ENCODE results near the gene RNASE9.
"Not testable (repeated sequence)": the region's sequence is repeated elsewhere in the genome, so short reads cannot be mapped to it uniquely, and the experiment has no call there.

RNASE9 gene

DNA sequence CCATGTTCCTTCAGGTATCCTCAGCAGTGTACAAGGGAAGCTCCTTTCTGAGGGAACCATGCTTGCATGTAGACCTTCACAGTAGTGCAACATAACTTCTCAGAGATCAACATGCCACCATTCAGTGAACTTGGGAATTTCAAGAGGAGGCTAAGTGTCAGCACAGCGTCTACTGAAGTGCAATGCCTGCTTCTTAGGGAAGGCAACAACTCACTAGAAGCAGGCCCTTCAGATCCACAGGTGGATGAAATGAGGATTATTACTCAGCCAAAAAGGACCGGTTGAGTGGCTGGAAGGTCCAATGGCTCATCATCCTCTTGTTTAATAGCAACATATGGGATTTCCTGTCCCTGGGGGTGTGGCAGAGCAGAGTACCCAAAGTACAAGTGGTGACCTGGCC lies 36.8 kb downstream of the RNASE9 start:
- Histone ChIP-seq H3K27me3 (ENCODE audit: control insufficient read depth, insufficient read depth, low read length, poor library complexity, severe bottlenecking) (no peaks in the 10 kb centered on the region), H3K27ac (ENCODE audit: insufficient read depth, low read depth, low read length, poor library complexity, severe bottlenecking) (no peak overlapping the region), H3K4me3 (ENCODE audit: insufficient read depth, low read depth, low read length) (no peak overlapping the region), H3K4me1 (ENCODE audit: control insufficient read depth, insufficient read depth, low read length) (no peaks in the 10 kb centered on the region), H3K36me3 (ENCODE audit: control insufficient read depth, insufficient read depth, low read length) (no peaks in the 10 kb centered on the region), H3K9me3 (ENCODE audit: control insufficient read depth, low read length) (no peaks in the 10 kb centered on the region)
- 91 to 96% methylated on average over 2 of the region's 2 CpGs for WGBS, 2 experiments

DNA sequence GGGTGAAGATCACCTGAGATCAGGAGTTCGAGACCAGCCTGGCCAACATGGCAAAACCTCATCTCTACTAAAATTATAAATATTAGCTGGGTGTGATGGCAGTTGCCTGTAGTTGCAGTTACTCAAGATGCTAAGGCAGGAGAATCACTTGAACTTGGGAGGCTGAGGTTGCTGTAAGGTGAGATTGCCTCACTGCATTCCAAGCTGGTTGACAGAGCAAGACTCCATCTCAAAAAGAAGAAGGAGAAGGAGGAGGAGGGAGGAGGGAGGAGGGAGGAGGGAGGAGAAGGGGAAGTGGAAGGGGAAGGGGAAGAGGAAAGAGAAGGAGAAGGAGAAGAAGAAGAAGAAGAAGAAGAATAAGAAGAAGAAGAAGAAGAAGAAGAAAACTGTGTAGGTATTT lies 38.5 kb downstream of the RNASE9 start:
- no peak overlapping the region for H3K27ac ChIP-seq (ENCODE audit: insufficient read depth, low read depth, low read length, poor library complexity, severe bottlenecking)
- no peak overlapping the region for H3K4me3 ChIP-seq (ENCODE audit: insufficient read depth, low read depth, low read length)
- H3K36me3 ChIP-seq (ENCODE audit: control insufficient read depth, insufficient read depth, low read length): no peaks in the 10 kb centered on the region
- H3K4me1 ChIP-seq (ENCODE audit: control insufficient read depth, insufficient read depth, low read length): no peaks in the 10 kb centered on the region
- no peaks in the 10 kb centered on the region for H3K9me3 ChIP-seq (ENCODE audit: control insufficient read depth, low read length)
- WGBS, 2 experiments: 90% methylated on average over 1 of the region's 1 CpG; no CpG with 5 or more reads in 1 of the 2 experiments
- no peaks in the 10 kb centered on the region for H3K27me3 ChIP-seq (ENCODE audit: control insufficient read depth, insufficient read depth, low read length, poor library complexity, severe bottlenecking)

GRCh38 chr14:20516921-20517320 lies 43.9 kb downstream of the RNASE9 start:
- no peaks in the 10 kb centered on the region for H3K4me1 ChIP-seq (ENCODE audit: control insufficient read depth, insufficient read depth, low read length)
- 87 to 95% methylated on average over 4 of the region's 4 CpGs for WGBS, 2 experiments

DNA sequence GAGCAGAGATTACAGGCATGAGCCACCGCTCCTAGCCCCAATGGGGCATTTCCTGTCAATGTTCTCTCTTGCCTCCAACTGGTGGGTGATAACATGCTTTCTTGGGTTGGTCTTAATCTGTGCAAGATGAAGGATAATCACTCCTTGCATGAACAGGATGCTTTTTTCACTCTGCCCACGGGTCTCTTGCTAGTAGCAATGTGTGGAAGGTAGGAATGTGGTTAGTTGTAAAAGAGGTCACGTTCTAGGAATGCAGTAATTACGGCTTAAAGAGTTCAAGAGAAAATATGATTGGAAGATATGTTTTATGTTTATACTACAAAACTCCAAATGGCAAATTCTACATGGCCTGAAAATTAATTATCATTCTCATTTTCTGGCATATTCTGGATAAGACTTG lies 45.0 kb downstream of the RNASE9 start:
- no peak overlapping the region for H3K27ac ChIP-seq (ENCODE audit: insufficient read depth, low read depth, low read length, poor library complexity, severe bottlenecking)
- H3K36me3 ChIP-seq (ENCODE audit: control insufficient read depth, insufficient read depth, low read length): no peaks in the 10 kb centered on the region
- no peaks in the 10 kb centered on the region for H3K4me1 ChIP-seq (ENCODE audit: control insufficient read depth, insufficient read depth, low read length)
- H3K9me3 ChIP-seq (ENCODE audit: control insufficient read depth, low read length): no peaks in the 10 kb centered on the region
- H3K27me3 ChIP-seq (ENCODE audit: control insufficient read depth, insufficient read depth, low read length, poor library complexity, severe bottlenecking): no peaks in the 10 kb centered on the region
- WGBS, 2 experiments: 84% methylated on average over 4 of the region's 4 CpGs
- H3K4me3 ChIP-seq (ENCODE audit: insufficient read depth, low read depth, low read length): no peak overlapping the region

More at GRCh38 chr14:20516921-20517320, 43.9 kb downstream of the RNASE9 start:
- H3K9me3 ChIP-seq (ENCODE audit: control insufficient read depth, low read length): no peaks in the 10 kb centered on the region
- H3K36me3 ChIP-seq (ENCODE audit: control insufficient read depth, insufficient read depth, low read length): no peaks in the 10 kb centered on the region
- H3K27me3 ChIP-seq (ENCODE audit: control insufficient read depth, insufficient read depth, low read length, poor library complexity, severe bottlenecking): no peaks in the 10 kb centered on the region
- no peak overlapping the region for H3K27ac ChIP-seq (ENCODE audit: insufficient read depth, low read depth, low read length, poor library complexity, severe bottlenecking)
- H3K4me3 ChIP-seq (ENCODE audit: insufficient read depth, low read depth, low read length): no peak overlapping the region

- no peaks in the 10 kb centered on the region for H3K27me3 ChIP-seq (ENCODE audit: control insufficient read depth, insufficient read depth, low read length, poor library complexity, severe bottlenecking)
- H3K27ac ChIP-seq (ENCODE audit: insufficient read depth, low read depth, low read length, poor library complexity, severe bottlenecking): no peak overlapping the region
- H3K36me3 ChIP-seq (ENCODE audit: control insufficient read depth, insufficient read depth, low read length): no peaks in the 10 kb centered on the region
- H3K4me1 ChIP-seq (ENCODE audit: control insufficient read depth, insufficient read depth, low read length): no peaks in the 10 kb centered on the region
- 79 to 82% methylated on average over 7 of the region's 7 CpGs for WGBS, 2 experiments
- H3K4me3 ChIP-seq (ENCODE audit: insufficient read depth, low read depth, low read length): no peak overlapping the region
- no peaks in the 10 kb centered on the region for H3K9me3 ChIP-seq (ENCODE audit: control insufficient read depth, low read length)
These were observed 48.5 kb downstream of the RNASE9 start for GRCh38 chr14:20512177-20512905.

GRCh38 chr14:20508367-20508766 lies 52.5 kb downstream of the RNASE9 start:
- H3K4me1 ChIP-seq (ENCODE audit: control insufficient read depth, insufficient read depth, low read length): no peaks in the 10 kb centered on the region
- no peak overlapping the region for H3K4me3 ChIP-seq (ENCODE audit: insufficient read depth, low read depth, low read length)
- WGBS, 2 experiments: 91 to 96% methylated on average over 8 of the region's 8 CpGs
- H3K9me3 ChIP-seq (ENCODE audit: control insufficient read depth, low read length): no peaks in the 10 kb centered on the region
- no peaks in the 10 kb centered on the region for H3K27me3 ChIP-seq (ENCODE audit: control insufficient read depth, insufficient read depth, low read length, poor library complexity, severe bottlenecking)
- H3K36me3 ChIP-seq (ENCODE audit: control insufficient read depth, insufficient read depth, low read length): no peaks in the 10 kb centered on the region
- no peak overlapping the region for H3K27ac ChIP-seq (ENCODE audit: insufficient read depth, low read depth, low read length, poor library complexity, severe bottlenecking)

- not testable (repeated sequence) for H3K9me3 ChIP-seq (ENCODE audit: control insufficient read depth, low read length); H3K27me3 ChIP-seq (ENCODE audit: control insufficient read depth, insufficient read depth, low read length, poor library complexity, severe bottlenecking); H3K4me1 ChIP-seq (ENCODE audit: control insufficient read depth, insufficient read depth, low read length); H3K27ac ChIP-seq (ENCODE audit: insufficient read depth, low read depth, low read length, poor library complexity, severe bottlenecking); H3K36me3 ChIP-seq (ENCODE audit: control insufficient read depth, insufficient read depth, low read length); H3K4me3 ChIP-seq (ENCODE audit: insufficient read depth, low read depth, low read length)
- 95 to 100% methylated on average over 2 of the region's 3 CpGs for whole genome bisulfite sequencing, 2 experiments
These were observed 53.3 kb downstream of the RNASE9 start for GRCh38 chr14:20507537-20507936.

GRCh38 chr14:20506752-20507151 lies 54.1 kb downstream of the RNASE9 start:
- WGBS, 2 experiments: 93% methylated on average over 3 of the region's 30 CpGs; no CpG with 5 or more reads in 1 of the 2 experiments
- not testable (repeated sequence) for H3K4me1 ChIP-seq (ENCODE audit: control insufficient read depth, insufficient read depth, low read length); H3K4me3 ChIP-seq (ENCODE audit: insufficient read depth, low read depth, low read length); H3K9me3 ChIP-seq (ENCODE audit: control insufficient read depth, low read length); H3K27ac ChIP-seq (ENCODE audit: insufficient read depth, low read depth, low read length, poor library complexity, severe bottlenecking); H3K27me3 ChIP-seq (ENCODE audit: control insufficient read depth, insufficient read depth, low read length, poor library complexity, severe bottlenecking); H3K36me3 ChIP-seq (ENCODE audit: control insufficient read depth, insufficient read depth, low read length)

- 94 to 98% methylated on average over 12 to 21 of the region's 30 CpGs for WGBS, 2 experiments
- H3K27me3 ChIP-seq (ENCODE audit: control insufficient read depth, insufficient read depth, low read length, poor library complexity, severe bottlenecking); H3K9me3 ChIP-seq (ENCODE audit: control insufficient read depth, low read length); H3K36me3 ChIP-seq (ENCODE audit: control insufficient read depth, insufficient read depth, low read length); H3K4me3 ChIP-seq (ENCODE audit: insufficient read depth, low read depth, low read length); H3K27ac ChIP-seq (ENCODE audit: insufficient read depth, low read depth, low read length, poor library complexity, severe bottlenecking); H3K4me1 ChIP-seq (ENCODE audit: control insufficient read depth, insufficient read depth, low read length): not testable (repeated sequence)
These were observed 54.6 kb downstream of the RNASE9 start for GRCh38 chr14:20506276-20506675.
